Activated T-cell treated with anti-CD3 and anti-CD28 coated beads, Interleukin-2, amount 50 U/mL, for 1 hour (primary cell): Measurements from ENCODE around the gene WDR4.
"Not testable (repeated sequence)": the region's sequence is repeated elsewhere in the genome, so short reads cannot be mapped to it uniquely, and the experiment has no call there.

ENCODE experiments used
- DNase-seq: peaks from one replicate; pipeline ENCODE4 v3.0.0-alpha.2; 2020

Gene WDR4, protein sequence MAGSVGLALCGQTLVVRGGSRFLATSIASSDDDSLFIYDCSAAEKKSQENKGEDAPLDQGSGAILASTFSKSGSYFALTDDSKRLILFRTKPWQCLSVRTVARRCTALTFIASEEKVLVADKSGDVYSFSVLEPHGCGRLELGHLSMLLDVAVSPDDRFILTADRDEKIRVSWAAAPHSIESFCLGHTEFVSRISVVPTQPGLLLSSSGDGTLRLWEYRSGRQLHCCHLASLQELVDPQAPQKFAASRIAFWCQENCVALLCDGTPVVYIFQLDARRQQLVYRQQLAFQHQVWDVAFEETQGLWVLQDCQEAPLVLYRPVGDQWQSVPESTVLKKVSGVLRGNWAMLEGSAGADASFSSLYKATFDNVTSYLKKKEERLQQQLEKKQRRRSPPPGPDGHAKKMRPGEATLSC

DNA sequence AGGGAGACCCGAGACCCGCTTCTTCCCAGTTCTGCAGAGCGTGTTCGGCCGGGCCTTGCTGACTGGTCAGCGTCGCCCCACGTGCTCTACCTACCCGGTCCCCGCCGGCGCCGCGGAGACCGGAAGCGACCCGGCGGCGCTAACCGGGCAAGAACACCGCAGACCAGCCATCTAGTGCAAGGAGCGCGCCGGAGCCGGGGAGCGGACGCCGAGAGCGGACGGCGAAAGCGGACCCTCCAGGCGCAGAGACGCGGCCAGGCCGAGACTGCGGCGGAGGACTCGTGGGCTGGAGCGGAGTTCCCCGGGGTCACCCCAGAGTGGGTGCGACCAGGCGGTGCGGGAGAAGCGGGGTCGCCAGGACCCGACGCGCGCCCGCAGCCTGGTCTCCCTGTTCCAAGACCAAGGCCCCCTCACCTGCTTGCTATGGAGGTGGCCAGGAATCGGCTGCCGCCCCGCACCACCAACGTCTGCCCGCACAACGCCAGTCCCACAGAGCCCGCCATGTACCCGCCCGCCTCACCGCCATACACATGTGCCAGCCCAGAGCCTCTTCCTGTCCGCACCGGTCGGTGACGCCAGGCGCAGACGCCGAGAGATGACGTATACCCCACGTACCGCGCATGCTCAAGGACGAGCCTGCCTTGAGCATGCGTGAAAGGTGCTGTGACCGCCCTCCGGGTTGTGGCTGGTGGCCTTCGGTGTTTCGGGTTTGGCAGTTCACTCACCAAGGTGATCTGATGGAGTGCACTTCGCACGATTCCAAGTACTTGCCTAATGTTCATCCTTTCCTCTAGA is at the start of gene WDR4:
TSS of gene WDR4 (minus strand) at position 547 of the 795 bp plus-strand sequence. CDS start at position 503, 44 bp downstream.
- peak; percentile 99 for DNase-seq

DNA sequence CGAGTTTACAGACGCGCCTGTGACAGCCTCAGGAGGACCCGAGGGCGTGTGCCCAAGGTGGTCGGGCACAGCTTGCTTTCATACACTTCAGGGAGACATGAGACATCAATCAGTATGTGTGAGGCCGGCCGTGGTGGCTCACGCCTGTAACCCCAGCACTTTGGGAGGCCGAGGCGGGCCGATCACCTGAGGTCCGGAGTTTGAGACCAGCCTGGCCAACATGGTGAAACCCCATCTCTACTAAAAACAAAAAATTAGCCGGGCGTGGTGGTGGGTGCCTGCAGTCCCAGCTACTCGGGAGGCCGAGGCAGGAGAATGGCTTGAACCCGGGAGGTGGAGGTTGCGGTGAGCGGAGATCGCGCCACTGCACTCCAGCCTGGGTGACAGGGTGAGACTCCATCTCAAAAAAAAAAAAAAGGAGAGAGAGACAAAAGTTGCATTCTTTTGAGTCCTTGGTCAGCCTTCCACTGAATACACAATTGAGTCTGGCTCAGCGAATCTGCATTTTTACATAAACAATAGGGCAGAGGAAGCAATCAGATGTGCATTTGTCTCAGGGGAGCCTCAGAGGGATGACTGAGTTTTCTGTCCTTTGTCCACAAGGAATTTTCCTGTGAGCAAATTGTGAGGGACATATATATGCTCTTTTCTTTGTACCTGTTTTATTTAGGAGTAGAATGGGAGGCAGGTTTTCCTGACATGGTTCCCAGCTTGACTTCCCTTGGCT is 48.3 kb upstream of the WDR4 start:
- DNase-seq: not testable (repeated sequence)

DNA sequence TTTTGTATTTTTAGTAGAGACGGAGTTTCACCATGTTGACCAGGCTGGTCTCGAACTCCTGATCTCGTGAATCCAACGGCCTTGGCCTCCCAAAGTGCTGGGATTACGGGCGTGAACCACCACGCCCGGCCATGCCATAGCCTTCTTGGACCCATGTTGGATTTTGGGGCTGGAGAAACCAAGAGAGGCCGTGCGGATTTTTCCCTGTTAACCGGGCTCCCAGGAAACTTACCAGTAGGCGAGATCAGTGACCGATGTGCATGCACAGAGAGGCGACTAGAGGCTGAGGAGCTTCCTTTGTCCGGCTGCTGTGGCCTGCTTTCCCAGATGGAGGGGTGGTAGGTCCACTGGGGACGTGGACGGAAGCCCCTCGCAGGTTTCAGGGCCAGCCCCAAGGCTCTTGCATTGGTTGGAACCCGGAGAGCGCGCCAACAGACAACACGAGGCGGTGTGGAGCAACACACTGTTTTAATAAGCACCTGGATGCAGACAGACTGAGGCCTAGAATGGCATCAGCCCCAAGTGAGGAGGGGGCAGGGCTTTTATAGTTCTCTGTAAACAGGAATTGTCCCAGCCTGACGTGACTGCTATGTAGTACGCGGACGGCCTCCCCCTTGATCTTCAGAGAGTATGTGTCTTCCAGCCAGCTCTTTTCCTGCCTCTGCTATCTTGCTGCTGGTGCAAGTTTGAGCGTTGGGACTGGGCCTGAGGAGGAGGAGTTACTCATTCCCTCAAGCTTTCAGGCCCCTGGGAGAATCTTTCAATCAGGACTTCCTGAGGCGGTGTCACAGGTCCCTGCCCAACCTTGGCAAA is 46.0 kb upstream of the WDR4 start, which contains the start of gene ERVH48-1:
TSS of gene ERVH48-1 (minus strand) at position 517 of the 813 bp plus-strand sequence. CDS start 6,624 bp downstream, outside the sequence.
- DNase-seq: no peak

DNA sequence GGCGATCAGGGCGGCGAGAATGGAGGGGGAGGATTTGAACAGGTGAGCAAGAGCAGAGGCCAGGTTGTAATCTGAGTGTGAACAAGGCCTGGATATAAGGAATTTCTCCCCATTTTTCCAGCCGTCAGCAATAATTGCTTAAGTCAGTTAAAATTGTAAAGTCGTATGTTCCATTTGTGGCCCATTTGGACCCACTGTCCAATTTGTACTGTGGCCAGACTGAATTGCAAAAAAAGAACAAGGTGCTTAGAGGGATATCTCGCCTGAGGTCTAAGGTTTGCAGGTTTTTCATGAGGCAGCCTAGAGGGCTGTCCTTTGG is 45.1 kb upstream of the WDR4 start:
- no peak for DNase-seq

DNA sequence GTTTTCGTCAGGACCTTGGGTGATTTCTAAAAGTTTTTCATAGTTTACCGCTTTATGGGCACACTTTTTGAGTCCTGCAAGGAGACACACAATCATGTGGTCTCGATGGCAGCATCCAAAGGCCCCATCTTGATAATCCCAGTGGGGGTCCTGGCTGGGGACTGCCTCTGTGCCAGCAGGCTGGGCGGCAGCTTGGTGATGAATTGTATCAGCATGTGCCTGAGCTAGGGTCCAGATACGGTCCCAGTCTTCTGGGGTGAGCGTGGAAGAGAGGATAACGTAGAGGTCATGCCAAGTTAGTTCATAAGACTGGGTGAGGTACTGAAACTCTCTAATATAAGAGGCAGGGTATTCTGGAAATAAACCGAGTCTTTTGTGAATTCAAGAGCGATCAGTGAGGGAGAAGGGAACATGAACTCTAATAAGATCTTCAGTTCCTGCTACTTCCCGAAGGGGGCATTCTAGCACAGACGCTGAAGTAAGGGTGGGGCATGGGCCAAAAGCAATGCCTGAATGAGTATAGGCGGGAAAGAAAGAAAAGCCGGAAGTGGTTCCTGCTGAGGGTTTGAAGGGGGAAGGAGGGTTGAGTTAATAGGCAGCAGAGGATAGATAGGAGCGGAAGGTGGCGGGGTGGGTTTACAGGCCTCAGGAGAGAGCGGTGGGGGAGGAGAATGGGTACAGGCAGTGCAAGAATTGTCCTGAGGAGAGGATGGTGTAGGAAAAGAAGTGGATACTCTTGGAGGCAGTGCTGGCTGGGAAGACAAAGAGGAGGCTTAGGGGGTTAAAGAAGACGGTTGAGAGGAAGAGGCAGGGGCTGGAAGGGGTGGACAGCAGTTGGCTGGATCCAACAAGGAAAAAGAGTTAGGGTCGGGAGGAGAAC is 44.5 kb upstream of the WDR4 start:
- DNase-seq: peak; percentile 47

DNA sequence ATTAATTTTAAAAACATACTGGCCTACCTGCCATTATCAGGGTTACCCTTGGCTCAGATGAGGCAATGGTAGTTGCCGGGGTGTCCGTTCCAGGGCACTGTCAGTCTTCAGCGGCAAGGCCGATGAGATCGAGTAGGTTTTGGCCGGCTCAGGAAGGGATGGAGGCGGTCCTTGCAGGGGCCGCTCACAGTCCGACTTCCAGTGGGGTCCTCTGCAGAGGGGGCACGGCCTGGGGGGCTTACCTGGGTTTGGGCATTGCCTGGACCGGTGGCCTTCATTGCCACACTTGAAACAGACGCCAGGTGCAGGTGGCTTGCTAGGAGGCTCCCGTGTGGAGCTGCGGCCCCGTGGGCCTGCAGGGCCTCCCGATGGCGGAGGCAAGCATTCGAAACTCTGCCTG is 43.6 kb upstream of the WDR4 start:
- no peak for DNase-seq

DNA sequence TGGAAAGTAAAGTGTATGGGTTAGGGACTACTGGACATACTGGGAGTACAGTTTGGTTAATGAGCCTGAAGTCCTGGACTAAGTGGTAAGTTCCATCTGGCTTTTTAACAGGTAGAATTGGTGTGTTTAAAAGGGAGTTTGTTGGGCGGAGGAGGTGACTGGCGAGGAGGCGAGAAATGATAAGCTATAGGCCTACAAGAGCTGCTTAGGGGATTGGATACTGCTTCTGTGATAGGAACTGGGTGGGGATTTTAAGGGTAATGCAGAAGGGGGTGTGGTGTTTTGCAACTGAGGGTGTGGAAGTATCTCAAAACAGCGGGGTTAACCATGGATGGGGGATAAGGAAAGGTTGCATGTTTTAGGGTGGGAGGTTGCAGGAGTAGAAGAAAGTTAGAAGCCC is 42.6 kb upstream of the WDR4 start:
- DNase-seq: no peak

DNA sequence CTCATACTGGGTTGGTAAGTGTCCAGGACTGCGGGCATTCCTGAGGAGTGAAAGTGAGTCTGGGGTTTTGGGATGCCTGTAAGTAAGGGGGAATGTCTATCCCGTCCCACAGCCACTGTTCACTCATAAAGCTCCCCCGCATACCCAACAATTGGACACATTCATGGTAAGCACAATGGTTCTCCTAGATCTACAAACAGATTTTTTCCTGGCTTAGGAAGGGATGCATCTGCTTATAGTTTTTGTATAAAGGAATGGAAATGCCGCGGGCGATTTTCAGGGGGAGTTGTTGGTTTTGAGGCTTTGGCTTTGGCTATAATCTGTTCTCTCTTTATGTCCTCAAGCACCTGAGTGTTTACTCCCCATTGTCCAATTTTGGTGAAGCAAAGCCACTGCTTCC is 39.0 kb upstream of the WDR4 start:
- DNase-seq: no peak

DNA sequence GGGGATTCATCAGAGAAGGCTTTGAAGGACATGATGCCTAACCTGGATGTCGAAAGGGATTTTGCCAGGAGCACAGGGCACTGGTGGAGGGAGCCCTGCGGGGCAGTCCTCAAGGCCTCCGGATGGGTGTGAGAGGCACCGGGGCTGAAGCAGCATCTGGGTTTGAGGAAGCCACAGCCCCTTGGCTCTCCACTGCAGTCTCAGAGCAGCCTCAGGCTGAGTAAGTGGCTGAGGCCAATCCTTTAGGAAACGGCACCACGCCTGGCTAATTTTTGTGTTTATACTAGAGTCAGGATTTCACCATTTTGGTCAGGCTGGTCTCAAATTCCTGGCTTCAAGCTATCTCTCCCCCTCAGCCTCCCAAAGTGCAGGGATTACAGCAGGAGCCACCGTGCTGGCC is 34.1 kb upstream of the WDR4 start:
- DNase-seq: no peak

DNA sequence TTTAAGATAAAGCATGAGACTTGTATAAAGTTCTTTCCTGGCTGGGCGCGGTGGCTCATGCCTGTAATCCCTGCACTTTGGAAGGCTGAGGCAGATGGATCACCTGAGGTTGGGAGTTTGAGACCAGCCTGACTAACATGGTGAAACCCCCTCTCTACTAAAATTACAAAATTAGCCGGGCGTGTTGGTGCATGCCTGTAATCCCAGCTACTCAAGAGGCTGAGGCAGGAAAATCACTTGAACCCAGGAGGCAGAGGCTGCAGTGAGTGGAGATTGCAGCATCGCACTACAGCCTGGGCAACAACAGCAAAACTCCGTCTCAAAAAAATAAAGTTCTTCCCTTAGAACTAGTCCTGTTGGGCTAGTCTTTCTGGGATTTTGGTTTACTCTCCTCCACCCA is 32.6 kb upstream of the WDR4 start:
- not testable (repeated sequence) for DNase-seq

DNA sequence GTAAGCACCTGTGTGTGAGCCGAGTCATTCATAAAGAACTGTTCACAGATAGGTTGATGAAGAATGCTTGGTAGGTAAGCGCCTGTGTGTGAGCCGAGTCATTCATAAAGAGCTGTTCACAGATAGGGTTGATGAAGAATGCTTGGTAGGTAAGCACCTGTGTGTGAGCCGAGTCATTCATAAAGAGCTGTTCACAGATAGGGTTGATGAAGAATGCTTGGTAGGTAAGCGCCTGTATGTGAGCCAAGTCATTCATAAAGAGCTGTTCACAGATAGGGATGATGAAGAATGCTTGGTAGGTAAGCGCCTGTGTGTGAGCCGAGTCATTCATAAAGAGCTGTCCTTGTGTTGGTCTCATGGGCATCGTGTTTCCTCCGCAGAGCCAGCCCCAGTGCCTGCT is 29.1 kb upstream of the WDR4 start:
- not testable (repeated sequence) for DNase-seq

DNA sequence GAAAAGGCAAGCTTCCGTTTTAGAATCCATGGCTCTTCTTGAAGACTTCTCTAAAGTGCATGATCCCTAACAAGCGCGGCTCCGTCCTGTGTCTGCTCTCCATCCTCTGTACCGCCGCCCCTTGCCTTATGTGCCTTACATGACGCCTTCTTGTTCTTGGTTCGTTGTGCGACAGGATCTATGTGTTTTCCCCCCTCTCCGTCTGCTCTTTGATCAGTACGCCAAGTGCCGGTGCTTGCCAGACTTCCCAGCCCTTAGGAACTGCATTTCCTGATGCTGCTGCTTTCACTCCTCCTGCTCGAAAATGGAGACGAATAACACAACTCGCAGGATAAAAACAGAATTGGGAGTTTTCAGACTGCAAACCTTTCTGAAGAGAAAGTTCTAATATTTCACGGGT is 26.9 kb upstream of the WDR4 start:
- DNase-seq: no peak

DNA sequence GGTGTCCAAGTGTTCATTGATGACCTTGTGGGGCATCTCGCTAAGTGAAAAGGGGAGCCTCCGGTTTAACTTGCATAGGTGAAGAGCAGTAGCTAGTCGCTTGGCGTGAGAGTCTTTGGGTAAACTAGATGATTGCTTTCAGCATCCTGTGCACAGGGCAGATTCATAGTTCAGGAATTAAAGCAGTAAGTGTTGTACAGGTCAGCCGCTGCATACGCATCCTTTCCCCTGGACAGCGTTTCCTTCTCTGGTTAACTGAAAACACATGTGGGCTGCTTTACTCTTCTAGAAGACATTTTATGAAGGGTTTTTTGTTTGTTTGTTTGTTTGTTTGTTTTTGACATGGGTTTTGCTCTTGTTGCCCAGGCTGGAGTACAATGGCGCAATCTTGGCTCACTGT is 25.9 kb upstream of the WDR4 start:
- no peak for DNase-seq

DNA sequence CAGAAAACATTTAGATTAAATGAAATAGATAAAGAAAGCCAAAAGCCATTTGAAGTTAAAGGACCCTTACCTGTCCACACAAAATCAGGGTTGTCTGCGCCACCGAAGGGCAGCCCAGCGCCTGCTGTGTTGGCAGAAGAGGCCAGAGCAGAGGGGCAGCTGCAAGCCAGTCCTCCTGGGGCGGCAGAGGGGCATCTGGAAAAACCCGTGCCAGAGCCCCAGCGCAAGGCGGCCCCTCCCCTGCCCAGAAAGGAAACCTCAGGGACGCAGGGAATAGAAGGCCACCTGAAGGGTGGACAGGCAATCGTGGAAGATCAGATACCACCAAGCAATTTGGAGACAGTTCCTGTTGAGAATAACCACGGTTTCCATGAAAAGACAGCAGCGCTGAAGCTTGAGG is 24.5 kb upstream of the WDR4 start:
- DNase-seq: no peak

DNA sequence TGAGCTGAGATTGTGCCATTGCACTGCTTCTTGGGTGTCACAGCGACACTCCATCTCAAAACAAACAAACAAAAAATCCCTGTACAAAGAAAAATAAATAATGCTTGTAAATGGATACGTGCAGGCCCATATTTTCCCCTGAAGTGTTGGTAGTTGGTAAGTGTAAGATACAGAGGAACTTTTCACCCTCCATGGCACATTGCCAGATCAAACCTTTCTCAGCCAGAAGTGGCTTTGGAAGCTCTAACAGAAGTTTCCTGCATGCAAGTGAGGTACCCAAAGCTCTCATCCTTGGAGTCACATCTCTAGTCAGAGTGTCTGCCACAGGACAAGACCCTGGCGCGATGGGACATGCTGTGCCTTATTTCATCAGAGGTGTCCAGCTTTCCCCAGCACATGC is 21.1 kb upstream of the WDR4 start:
- DNase-seq: no peak

DNA sequence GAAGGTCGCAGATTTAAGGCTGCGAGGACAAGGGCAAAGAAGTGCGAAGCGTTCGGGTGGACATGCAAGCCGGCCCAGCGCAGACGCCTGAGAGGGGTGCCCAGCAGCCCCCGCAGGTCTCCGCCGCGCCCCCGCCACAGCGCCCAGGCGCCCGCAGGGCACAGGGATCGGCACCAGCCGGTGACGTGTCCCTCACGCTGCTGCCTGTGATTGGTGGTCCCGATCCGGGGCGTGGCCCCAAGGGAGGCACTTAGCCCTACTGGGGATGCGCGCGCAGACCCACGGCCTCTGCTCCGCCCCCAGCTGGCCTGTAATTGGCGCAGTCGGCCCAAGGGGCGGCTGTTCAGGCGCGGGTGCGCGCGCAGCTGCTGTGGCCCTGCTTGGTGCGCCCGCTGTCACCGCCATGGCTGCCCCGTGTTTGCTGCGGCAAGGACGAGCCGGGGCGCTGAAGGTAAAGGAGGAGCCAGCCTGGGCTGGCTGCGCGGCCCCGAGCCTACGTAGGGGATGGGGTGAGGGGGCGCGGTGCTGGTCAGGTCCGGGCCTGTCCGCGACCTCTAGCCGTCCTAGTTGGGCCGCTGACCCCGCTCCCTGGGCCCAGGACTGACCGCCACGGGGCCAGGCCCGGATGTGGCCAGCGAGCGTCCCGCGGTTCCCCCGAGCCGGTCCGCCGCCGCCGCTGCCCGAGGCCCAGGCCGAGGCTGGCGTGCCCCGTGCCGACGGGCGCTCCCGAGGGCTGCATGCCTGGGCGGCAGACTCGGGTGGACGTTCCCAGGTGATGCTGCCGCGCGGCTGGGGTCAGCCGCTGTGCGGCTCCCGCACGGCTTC is 13.8 kb upstream of the WDR4 start, which contains the start of gene NDUFV3:
TSS of gene NDUFV3 (plus strand) at position 379 of the 825 bp plus-strand sequence. CDS start at position 404, 25 bp downstream.
- DNase-seq: peak; percentile 100

DNA sequence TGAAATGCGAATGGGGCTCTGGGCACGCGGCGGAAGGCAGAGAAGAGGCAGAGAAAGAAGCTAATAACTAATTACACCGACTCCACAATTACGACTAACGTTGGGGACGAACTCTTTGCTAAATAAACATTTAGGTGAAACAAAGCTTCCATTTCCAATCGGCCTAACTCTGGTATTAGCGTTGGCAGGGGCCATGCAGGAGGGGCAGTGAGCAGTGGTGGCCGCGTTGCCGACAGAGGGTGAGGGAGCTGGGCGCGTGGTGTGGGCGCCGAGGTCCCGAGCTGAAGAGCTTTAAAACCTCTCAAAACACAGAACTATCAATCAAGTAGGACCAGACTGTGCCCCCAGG is 13.2 kb upstream of the WDR4 start:
- no peak for DNase-seq

DNA sequence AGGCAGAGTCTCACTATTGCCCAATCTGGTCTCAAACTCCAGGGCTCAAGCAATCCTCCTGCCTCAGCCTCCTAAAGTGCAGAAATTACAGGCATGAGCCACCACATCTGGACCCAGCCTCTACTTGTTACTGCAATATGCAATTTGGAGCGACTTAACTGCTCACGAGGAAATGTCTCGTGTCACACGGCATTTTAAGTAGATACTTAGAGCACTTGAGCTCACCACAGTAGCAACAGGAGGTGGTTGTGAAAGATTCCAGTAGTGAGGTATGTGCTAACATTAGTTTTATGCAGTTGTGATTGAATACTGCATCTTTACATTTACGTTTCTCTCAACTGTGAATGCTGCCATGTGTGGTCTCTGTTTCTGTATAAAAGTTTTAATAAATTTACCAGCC is 8.0 kb upstream of the WDR4 start:
- DNase-seq: no peak

DNA sequence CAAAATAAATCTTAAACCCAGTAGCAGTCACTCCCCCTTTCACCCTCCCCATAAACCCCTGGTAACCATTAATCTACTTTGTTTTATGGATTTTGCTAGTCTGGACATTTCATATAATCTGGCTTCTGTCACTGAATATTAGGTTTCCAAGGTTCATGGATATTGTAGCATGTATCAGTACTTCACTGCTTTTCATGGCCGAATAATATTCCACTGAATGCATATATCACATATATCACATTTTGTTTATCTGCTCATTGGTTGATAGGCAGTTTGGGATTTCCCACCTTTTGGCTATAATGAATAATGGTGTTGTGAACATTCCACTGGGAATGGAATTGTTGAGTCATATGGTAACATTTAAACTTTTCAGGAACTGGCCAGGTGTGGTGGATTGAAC is 4.6 kb upstream of the WDR4 start:
- DNase-seq: no peak

DNA sequence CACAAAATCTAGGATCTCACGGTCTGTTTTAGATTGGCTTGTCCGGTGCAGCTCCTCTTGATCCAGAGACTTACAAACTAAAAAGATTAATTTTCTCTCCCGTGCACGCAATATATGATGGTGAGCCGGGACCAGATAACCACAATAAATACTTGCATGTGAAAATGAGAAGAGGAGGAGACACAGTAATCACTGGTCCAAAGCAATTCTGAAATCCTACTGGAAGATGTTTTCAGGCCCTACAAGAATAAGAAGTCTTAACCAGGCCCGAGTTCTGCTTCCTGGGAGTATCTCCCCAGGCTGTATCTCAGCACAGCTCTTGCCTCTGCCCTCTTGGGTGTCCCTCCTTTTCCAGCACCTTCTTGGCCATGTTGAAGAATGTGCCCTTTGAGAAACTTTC is 1.0 kb upstream of the WDR4 start:
- DNase-seq: no peak

DNA sequence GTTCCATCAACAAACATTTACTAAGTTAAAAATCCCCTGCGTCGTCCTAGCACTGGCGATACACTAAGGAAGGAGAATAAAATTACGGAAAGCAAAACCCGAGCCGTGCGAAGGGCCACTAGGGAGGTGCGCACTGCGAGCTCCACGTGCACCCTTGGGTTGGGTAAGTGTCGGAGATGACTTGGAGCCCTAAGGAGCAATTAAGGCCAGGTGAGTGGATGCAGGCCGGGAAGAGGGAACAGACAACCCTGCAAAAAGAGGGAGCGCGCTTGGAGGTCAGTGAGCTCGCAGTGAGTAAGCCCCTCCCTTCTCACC is 704 bp downstream of the WDR4 start:
- no peak for DNase-seq
